PFSK-1 (cell line): Measurements from ENCODE around the gene SORCS3. TPM values are rescaled to one million over a fixed set of nuclear protein-coding genes. Genes with fewer than 3 reads are reported as not detected.

Source experiments
- FOXP2 ChIP-seq: optimal IDR thresholded peaks from 2 replicates; pipeline ENCODE3; 2011; ENCODE audit warnings: borderline replicate concordance, control low read depth, inconsistent platforms; ENCODE audit not compliant: insufficient read depth; ENCODE audit errors: extremely low read length, extremely low read depth
- POLR2AphosphoS5 ChIP-seq: IDR thresholded peaks from 2 replicates; pipeline ENCODE4 v1.6.1; 2012; ENCODE audit warnings: low read depth, mild to moderate bottlenecking, control low read depth, low read length, moderate library complexity
- REST ChIP-seq, 2 experiments: IDR thresholded peaks; 2 replicates each; pipeline versions ENCODE4 v1.6.1 to v1.8.0; 2011 to 2012; ENCODE audit warnings: low read depth in 2 of 2, low read length in 2 of 2, control low read depth in 1 of 2, inconsistent platforms in 1 of 2, mild to moderate bottlenecking in 1 of 2, moderate library complexity in 1 of 2; ENCODE audit not compliant: insufficient read depth in 1 of 2
- SIN3A ChIP-seq: IDR thresholded peaks from 2 replicates; pipeline ENCODE4 v1.6.1; 2012; ENCODE audit warnings: mild to moderate bottlenecking, low read length, moderate library complexity, borderline replicate concordance; ENCODE audit not compliant: insufficient read depth
- TAF1 ChIP-seq: IDR thresholded peaks from 2 replicates; pipeline ENCODE4 v1.6.1; 2012; ENCODE audit warnings: low read length, control low read depth, borderline replicate concordance; ENCODE audit not compliant: insufficient read depth
- polyA plus RNA-seq: library from polyadenylated mRNA; unstranded; fragments of >200 nt; gene quantifications from one replicate; pipeline ENCODE4 v1.2.1, GENCODE V29; 2012; ENCODE audit warnings: low read depth, missing spikeins; ENCODE audit not compliant: insufficient read length

Gene SORCS3
- polyA plus RNA-seq = not detected

- TF ChIP-seq FOXP2 = no peak
- no peak for TF ChIP-seq TAF1
- TF ChIP-seq SIN3A = no peak
- no peak for TF ChIP-seq POLR2AphosphoS5
- no peak for TF ChIP-seq REST (IDR thresholded peaks at IDR 0.05; ENCODE audit: insufficient read depth in 1 of 2, low read depth in 2 of 2, low read length in 2 of 2)
Measured at GRCh38 chr10:104641187-104641936, at the start of gene SORCS3. Gene SORCS3 (plus strand): TSS chr10:104641290.

GRCh38 chr10:104591441-104591840, 49.6 kb upstream of the SORCS3 start:
- no peak for TF ChIP-seq POLR2AphosphoS5
- no peak for TF ChIP-seq SIN3A
- no peak for TF ChIP-seq FOXP2
- TF ChIP-seq REST (IDR thresholded peaks at IDR 0.05; ENCODE audit: insufficient read depth in 1 of 2, low read depth in 2 of 2, low read length in 2 of 2) = no peak
- TF ChIP-seq TAF1 = no peak

- TF ChIP-seq REST (IDR thresholded peaks at IDR 0.05; ENCODE audit: insufficient read depth in 1 of 2, low read depth in 2 of 2, low read length in 2 of 2) (no peak), FOXP2 (no peak), POLR2AphosphoS5 (no peak)
Measured at GRCh38 chr10:104601166-104601565, 39.9 kb upstream of the SORCS3 start.

GRCh38 chr10:104608091-104608828, 32.8 kb upstream of the SORCS3 start:
- TF ChIP-seq SIN3A (no peak), REST (IDR thresholded peaks at IDR 0.05; ENCODE audit: insufficient read depth in 1 of 2, low read depth in 2 of 2, low read length in 2 of 2) (no peak), POLR2AphosphoS5 (no peak), TAF1 (no peak), FOXP2 (no peak)
